ENCODE measurements around the gene CLMN. TPM values are rescaled to one million over a fixed set of nuclear protein-coding genes. Genes with fewer than 3 reads are reported as not detected.

Gene CLMN
- total and polyA plus RNA-seq, 2 of the 13 experiments (the other 11 are each of a cell fraction or from before 2014, with no cell fraction given), result 15.1 to 16.7 TPM

DNA sequence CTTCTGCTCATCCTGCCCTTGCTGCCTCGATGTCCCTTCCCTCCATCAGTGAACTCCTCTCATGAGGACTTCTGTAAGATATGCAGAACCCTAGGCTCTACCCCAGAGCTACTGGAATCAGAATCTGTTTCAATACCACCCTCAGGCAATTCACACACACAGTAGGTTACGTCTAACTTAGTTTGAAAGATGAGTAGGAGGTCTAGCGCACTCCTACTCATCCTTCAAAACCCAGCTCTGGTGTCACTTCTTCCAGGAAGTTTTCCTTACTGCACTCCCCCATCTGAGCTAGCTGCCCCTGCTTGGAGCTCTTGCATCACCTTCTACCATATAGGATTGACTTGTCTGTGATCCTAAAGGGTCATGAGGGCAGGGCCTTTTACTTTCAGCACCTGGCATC lies 105.9 kb downstream of the CLMN start:
- TF ChIP-seq MAFG (CRISPR knock-in tag; IDR thresholded peaks at IDR 0.05) (no peak), ATAD3A (CRISPR knock-in tag; IDR thresholded peaks at IDR 0.05) (no peak), STAT5B (CRISPR knock-in tag; IDR thresholded peaks at IDR 0.05) (no peak), ZSCAN20 (CRISPR knock-in tag; IDR thresholded peaks at IDR 0.05; ENCODE audit: borderline replicate concordance) (no peak), ZNF792 (CRISPR knock-in tag; IDR thresholded peaks at IDR 0.05) (no peak), PCBP2 (optimal IDR thresholded peaks at IDR 0.05; ENCODE audit: low read depth, low read length, poor library complexity, severe bottlenecking) (no peak), GATA4 (IDR thresholded peaks at IDR 0.05; ENCODE audit: borderline replicate concordance, low read depth) (no peak), ZFP91 (CRISPR knock-in tag; IDR thresholded peaks at IDR 0.05; ENCODE audit: borderline replicate concordance) (no peak), MAX (IDR thresholded peaks at IDR 0.05) (no peak), ATRX (CRISPR knock-in tag; IDR thresholded peaks at IDR 0.05; ENCODE audit: borderline replicate concordance) (no peak), ATF7-NPFF (CRISPR knock-in tag; IDR thresholded peaks at IDR 0.05; ENCODE audit: low read depth) (no peak), NBN (conservative IDR thresholded peaks at IDR 0.05) (no peak), IRF1 (CRISPR knock-in tag; IDR thresholded peaks at IDR 0.05; ENCODE audit: low read depth) (no peak), PHF8 (CRISPR knock-in tag; IDR thresholded peaks at IDR 0.05) (no peak)
- TF ChIP-seq, protein P1, sequence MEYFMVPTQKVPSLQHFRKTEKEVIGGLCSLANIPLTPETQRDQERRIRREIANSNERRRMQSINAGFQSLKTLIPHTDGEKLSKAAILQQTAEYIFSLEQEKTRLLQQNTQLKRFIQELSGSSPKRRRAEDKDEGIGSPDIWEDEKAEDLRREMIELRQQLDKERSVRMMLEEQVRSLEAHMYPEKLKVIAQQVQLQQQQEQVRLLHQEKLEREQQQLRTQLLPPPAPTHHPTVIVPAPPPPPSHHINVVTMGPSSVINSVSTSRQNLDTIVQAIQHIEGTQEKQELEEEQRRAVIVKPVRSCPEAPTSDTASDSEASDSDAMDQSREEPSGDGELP (IDR thresholded peaks at IDR 0.05; ENCODE audit: borderline replicate concordance, low read depth), result no peak
- TF ChIP-seq, protein P2, sequence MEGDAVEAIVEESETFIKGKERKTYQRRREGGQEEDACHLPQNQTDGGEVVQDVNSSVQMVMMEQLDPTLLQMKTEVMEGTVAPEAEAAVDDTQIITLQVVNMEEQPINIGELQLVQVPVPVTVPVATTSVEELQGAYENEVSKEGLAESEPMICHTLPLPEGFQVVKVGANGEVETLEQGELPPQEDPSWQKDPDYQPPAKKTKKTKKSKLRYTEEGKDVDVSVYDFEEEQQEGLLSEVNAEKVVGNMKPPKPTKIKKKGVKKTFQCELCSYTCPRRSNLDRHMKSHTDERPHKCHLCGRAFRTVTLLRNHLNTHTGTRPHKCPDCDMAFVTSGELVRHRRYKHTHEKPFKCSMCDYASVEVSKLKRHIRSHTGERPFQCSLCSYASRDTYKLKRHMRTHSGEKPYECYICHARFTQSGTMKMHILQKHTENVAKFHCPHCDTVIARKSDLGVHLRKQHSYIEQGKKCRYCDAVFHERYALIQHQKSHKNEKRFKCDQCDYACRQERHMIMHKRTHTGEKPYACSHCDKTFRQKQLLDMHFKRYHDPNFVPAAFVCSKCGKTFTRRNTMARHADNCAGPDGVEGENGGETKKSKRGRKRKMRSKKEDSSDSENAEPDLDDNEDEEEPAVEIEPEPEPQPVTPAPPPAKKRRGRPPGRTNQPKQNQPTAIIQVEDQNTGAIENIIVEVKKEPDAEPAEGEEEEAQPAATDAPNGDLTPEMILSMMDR (CRISPR knock-in tag; IDR thresholded peaks at IDR 0.05), result no peak
- TF ChIP-seq, protein P3, sequence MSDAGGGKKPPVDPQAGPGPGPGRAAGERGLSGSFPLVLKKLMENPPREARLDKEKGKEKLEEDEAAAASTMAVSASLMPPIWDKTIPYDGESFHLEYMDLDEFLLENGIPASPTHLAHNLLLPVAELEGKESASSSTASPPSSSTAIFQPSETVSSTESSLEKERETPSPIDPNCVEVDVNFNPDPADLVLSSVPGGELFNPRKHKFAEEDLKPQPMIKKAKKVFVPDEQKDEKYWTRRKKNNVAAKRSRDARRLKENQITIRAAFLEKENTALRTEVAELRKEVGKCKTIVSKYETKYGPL (CRISPR knock-in tag; IDR thresholded peaks at IDR 0.05), result no peak
- H3K27me3 ChIP-seq (ENCODE audit: control insufficient read depth in 1 of 2, insufficient read depth in 2 of 2, low read length in 2 of 2), result no peaks in the 10 kb centered on the region
- intact Hi-C loops (cut with micrococcal nuclease; ENCODE audit: unreplicated experiment) (no loop called here), in situ Hi-C loops (cut with HindIII; ENCODE audit: extremely low pct_ligation_motif_present, low pct_unique_long_range_greater_than_20kb) (no loop called here)
- 0 out of 5 replicates have a peak, but pooled peaks cover 0 to under 1% of the 10 kb centered on the region in 2 experiments for H3K36me3 ChIP-seq (replicated peaks in 1 of 2; ENCODE audit: control insufficient read depth in 1 of 2, insufficient read depth in 2 of 2, low read length in 2 of 2)
- ATAC-seq (no peak), FAIRE-seq (no peak), DNase-seq (ENCODE audit: low spot score) (no peak)
- H3K4me2 ChIP-seq (ENCODE audit: low read depth, low read length), result no peak overlapping the region
- ChIA-PET POLR2A (no interaction called here), CTCF (ENCODE audit: low intra/inter-chr PET ratio, low total read pairs) (no interaction called here)
- no peaks in the 10 kb centered on the region for H4K20me1 ChIP-seq (ENCODE audit: insufficient read depth, low read length)
- peaks cover 25% of the 10 kb centered on the region for H3K4me1 ChIP-seq (ENCODE audit: insufficient read depth, low read length)
- H3K79me2 ChIP-seq (ENCODE audit: insufficient read depth, low read length), result no peaks in the 10 kb centered on the region
- WGBS (ENCODE audit: low lambda C conversion rate), result 98% methylated on average over 3 of the region's 3 CpGs
- no peak overlapping the region for H3K27ac ChIP-seq (ENCODE audit: extremely low read length, insufficient read depth, low read length)
- BruUV-seq (replicated peaks), result no TSS peak
- H3K9me3 ChIP-seq (ENCODE audit: low read length), result no peaks in the 10 kb centered on the region
- no peak overlapping the region for H3K9ac ChIP-seq (ENCODE audit: insufficient read depth, low read depth, low read length)
- H2AFZ ChIP-seq (ENCODE audit: low read length), result no peak overlapping the region
- no peak overlapping the region for H3K4me3 ChIP-seq (replicated peaks in 1 of 3; ENCODE audit: insufficient read depth in 1 of 3, low read depth in 2 of 3, low read length in 3 of 3)

All from HepG2 (cell line).